Smooth muscle cell of the umbilical artery (primary cell): ENCODE results near the gene AOC2. TPM values are rescaled to one million over a fixed set of nuclear protein-coding genes. Genes with fewer than 3 reads are reported as not detected.

Source experiments
- total RNA-seq: library from RNA; depleted of rRNA; stranded (reverse); fragments of >200 nt; gene quantifications from 2 replicates; pipeline ENCODE4 v1.2.3, GENCODE V29; 2014

AOC2 gene
- 0.59 and 0.69 TPM in 2 replicates for total RNA-seq

DNA sequence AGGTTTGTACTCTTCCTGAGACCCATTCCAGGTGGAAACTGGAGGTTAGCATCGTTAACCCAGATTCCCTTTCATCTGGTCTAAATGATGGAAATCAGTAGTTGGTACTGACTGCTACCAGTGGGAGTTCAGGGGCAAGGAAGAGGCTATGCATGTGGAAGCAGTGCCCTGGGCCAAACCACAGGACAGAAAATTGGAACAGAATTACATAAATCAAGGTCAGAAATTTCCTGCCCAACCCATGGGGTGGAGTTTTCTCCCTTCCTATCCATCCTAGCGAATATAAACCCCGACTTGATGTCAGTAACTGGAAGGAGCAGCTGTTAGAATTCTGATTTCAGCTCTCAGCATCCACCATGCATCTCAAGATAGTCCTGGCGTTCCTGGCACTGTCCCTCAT lies at the start of gene AOC2:
AOC2 (plus strand) TSS at position 310 of the 400 bp plus-strand sequence; CDS start at position 357, 47 bp downstream.

GRCh38 chr17:42798383-42799380 lies 45.7 kb upstream of the AOC2 start, which contains the start of the genes CNTD1 and COA3:
Gene CNTD1, plus strand, starts transcription at chr17:42798861. Its CDS starts 207 bp downstream, at chr17:42799068.
Gene COA3, minus strand, starts transcription at chr17:42798704. Its CDS starts 23 bp downstream, at chr17:42798681.

GRCh38 chr17:42832934-42833766 lies 11.2 kb upstream of the AOC2 start, which contains the start of gene PSME3:
Gene PSME3, plus strand, starts transcription at chr17:42833397. Its CDS starts 235 bp downstream, at chr17:42833632.

DNA sequence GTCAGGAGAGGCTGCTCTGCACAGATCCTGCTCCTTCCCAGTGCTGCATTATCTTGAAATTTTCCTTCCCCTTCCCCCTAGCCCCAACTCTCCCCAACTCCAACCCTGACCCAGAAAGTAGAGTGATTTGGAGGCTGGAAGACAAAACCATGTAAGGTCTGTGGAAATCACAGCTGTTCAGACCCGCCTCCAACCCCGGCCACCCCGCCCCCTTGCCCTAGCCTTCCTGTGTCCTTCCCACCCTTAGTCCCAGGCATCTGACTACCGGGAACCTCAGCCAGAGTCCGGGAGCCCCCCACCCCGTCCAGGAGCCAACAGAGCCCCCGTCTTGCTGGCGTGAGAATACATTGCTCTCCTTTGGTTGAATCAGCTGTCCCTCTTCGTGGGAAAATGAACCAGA lies 6.6 kb downstream of the AOC2 start, which contains the start of gene AOC3:
AOC3 (plus strand) TSS at position 246 of the 400 bp plus-strand sequence; CDS start at position 391, 145 bp downstream.

Other genes starting within 250 kb of the AOC2 start
- gene RETREG3, start 235.2 kb upstream of the AOC2 start, total RNA-seq: 37.1 and 47.5 TPM in 2 replicates
- 12.5 and 43.9 TPM in 2 replicates for gene TUBG1, start 234.9 kb upstream of the AOC2 start, total RNA-seq
- 11.9 and 13.2 TPM in 2 replicates for gene TUBG2, start 185.3 kb upstream of the AOC2 start, total RNA-seq
- gene PLEKHH3, start 167.6 kb upstream of the AOC2 start, total RNA-seq: 8.9 and 11.6 TPM in 2 replicates
- gene CCR10, start 162.7 kb upstream of the AOC2 start, total RNA-seq: 1.8 and 2.5 TPM in 2 replicates
- 24.9 and 52.4 TPM in 2 replicates for gene CNTNAP1, start 162.0 kb upstream of the AOC2 start, total RNA-seq
- gene EZH1, start 99.5 kb upstream of the AOC2 start, total RNA-seq: 12.5 and 15.1 TPM in 2 replicates
- gene RAMP2, start 83.4 kb upstream of the AOC2 start, total RNA-seq: not detected in 2 replicates
- 46.7 and 67.1 TPM in 2 replicates for gene VPS25, start 71.1 kb upstream of the AOC2 start, total RNA-seq
- 1.5 and 5.3 TPM in 2 replicates for gene WNK4, start 64.0 kb upstream of the AOC2 start, total RNA-seq
- 32.8 and 53.2 TPM in 2 replicates for gene COA3, start 45.9 kb upstream of the AOC2 start, total RNA-seq
- gene CNTD1, start 45.7 kb upstream of the AOC2 start, total RNA-seq: 0.05 TPM in 1 of 2 replicates, not detected in the other
- 95.9 and 96.8 TPM in 2 replicates for gene BECN1, start 20.3 kb upstream of the AOC2 start, total RNA-seq
- gene PSME3, start 11.2 kb upstream of the AOC2 start, total RNA-seq: 63.0 and 106 TPM in 2 replicates
- gene AOC3, start 6.6 kb downstream of the AOC2 start, total RNA-seq: 0.14 and 0.30 TPM in 2 replicates
- not detected in 2 replicates for gene G6PC1, start 56.2 kb downstream of the AOC2 start, total RNA-seq
- 20.3 and 24.9 TPM in 2 replicates for gene AARSD1, start 119.9 kb downstream of the AOC2 start, total RNA-seq
- 0.78 and 0.89 TPM in 2 replicates for gene PTGES3L, start 135.5 kb downstream of the AOC2 start, total RNA-seq
- gene RUNDC1, start 136.0 kb downstream of the AOC2 start, total RNA-seq: 10.4 and 13.3 TPM in 2 replicates
- gene RPL27, start 153.8 kb downstream of the AOC2 start, total RNA-seq: 516 and 1,023 TPM in 2 replicates
- gene IFI35, start 162.2 kb downstream of the AOC2 start, total RNA-seq: 6.0 and 13.1 TPM in 2 replicates
- 116 and 150 TPM in 2 replicates for gene VAT1, start 177.8 kb downstream of the AOC2 start, total RNA-seq
- 0.23 and 0.30 TPM in 2 replicates for gene RND2, start 180.7 kb downstream of the AOC2 start, total RNA-seq